Caco-2 (cell line): ENCODE results near the gene PIGL. TPM values are rescaled to one million over a fixed set of nuclear protein-coding genes. Genes with fewer than 3 reads are reported as not detected.

Experiments used
- BruUV-seq: library from RNA; stranded (reverse); fragments of 400-500 nt; replicated peaks from 2 replicates; lab custom pipeline; 2021; lab: Mats Ljungman, UMichigan
- CTCF ChIA-PET: fragments of 300-600 bp; sonication (Branson Sonifier 250); formaldehyde crosslinking; loops from one replicate; lab custom pipeline; 2022; ENCODE audit warnings: antibody characterized with exemption; lab: Charles Lee
- POLR2A ChIA-PET: fragments of 300-600 bp; sonication (Branson Sonifier 250); formaldehyde crosslinking; loops from one replicate; lab custom pipeline; 2022; ENCODE audit warnings: antibody characterized with exemption; lab: Charles Lee
- DNase-seq, 2 experiments: peaks; one replicate each; pipeline versions ENCODE4 v3.0.0 to v3.0.0-alpha.2; 2020 to 2022
- H3K27me3 ChIP-seq: replicated peaks from 2 replicates; pipeline ENCODE4 v1.6.0; 2011; ENCODE audit warnings: low read length; ENCODE audit not compliant: control insufficient read depth, insufficient read depth
- H3K36me3 ChIP-seq: 2 replicates; pipeline ENCODE4 v1.5.1; 2011; ENCODE audit warnings: low read length; ENCODE audit not compliant: control insufficient read depth, insufficient read depth
- H3K4me1 ChIP-seq: fragments of 250-450 bp; sonication (Bioruptor Pico); 2 replicates; pipeline ENCODE4 v1.5.1; 2020; ENCODE audit warnings: mild to moderate bottlenecking
- H3K4me3 ChIP-seq: 2 replicates; pipeline ENCODE4 v1.5.1; 2011; ENCODE audit warnings: low read depth, mild to moderate bottlenecking, control low read depth, low read length
- H3K9me3 ChIP-seq: fragments of 250-450 bp; sonication (Bioruptor Pico); 2 replicates; pipeline ENCODE4 v1.5.1; 2020; ENCODE audit warnings: mild to moderate bottlenecking, moderate library complexity
- H3K27ac Mint-ChIP-seq: one replicate; pipeline ENCODE4 v1.8.0; 2022; ENCODE audit warnings: mixed read lengths; ENCODE audit not compliant: unreplicated experiment
- H3K27me3 Mint-ChIP-seq: one replicate; pipeline ENCODE4 v1.8.0; 2022; ENCODE audit warnings: mixed read lengths; ENCODE audit not compliant: insufficient read depth, unreplicated experiment
- H3K36me3 Mint-ChIP-seq: one replicate; pipeline ENCODE4 v1.8.0; 2022; ENCODE audit warnings: mild to moderate bottlenecking, mixed read lengths; ENCODE audit not compliant: insufficient read depth, unreplicated experiment
- H3K4me1 Mint-ChIP-seq: one replicate; pipeline ENCODE4 v1.8.0; 2022; ENCODE audit warnings: low read depth, mixed read lengths; ENCODE audit not compliant: unreplicated experiment
- H3K4me3 Mint-ChIP-seq: one replicate; pipeline ENCODE4 v1.8.0; 2022; ENCODE audit warnings: mild to moderate bottlenecking, moderate library complexity, mixed read lengths; ENCODE audit not compliant: unreplicated experiment
- H3K9me3 Mint-ChIP-seq: one replicate; pipeline ENCODE4 v1.8.0; 2022; ENCODE audit warnings: mixed read lengths; ENCODE audit not compliant: unreplicated experiment
- intact Hi-C: fragments of 100-400 bp; cut with micrococcal nuclease; formaldehyde crosslinking; loops from one replicate; pipeline ENCODE4 v1.10.0; 2022; ENCODE audit not compliant: unreplicated experiment
- total RNA-seq: library from RNA; stranded (reverse); gene quantifications from 2 replicates; pipeline ENCODE4 v1.2.3, GENCODE V29; 2022
- TF ChIP-seq, protein P1 (sequence below), 2 experiments: fragments of 200-600 bp in 1 of 2; IDR thresholded peaks; 1 replicate in 1 of 2; 2 replicates in 1 of 2; pipeline versions ENCODE4 v1.5.1 to v1.8.0; 2011 to 2022; ENCODE audit warnings: antibody characterized with exemption in 1 of 2, control low read depth in 1 of 2, inconsistent platforms in 1 of 2, low read depth in 1 of 2, low read length in 1 of 2, mild to moderate bottlenecking in 1 of 2, moderate library complexity in 1 of 2; ENCODE audit not compliant: insufficient read depth in 1 of 2, severe bottlenecking in 1 of 2, unreplicated experiment in 1 of 2

The PIGL gene
- total RNA-seq, 1 experiment from 2014 or later, result 21.1 TPM

DNA sequence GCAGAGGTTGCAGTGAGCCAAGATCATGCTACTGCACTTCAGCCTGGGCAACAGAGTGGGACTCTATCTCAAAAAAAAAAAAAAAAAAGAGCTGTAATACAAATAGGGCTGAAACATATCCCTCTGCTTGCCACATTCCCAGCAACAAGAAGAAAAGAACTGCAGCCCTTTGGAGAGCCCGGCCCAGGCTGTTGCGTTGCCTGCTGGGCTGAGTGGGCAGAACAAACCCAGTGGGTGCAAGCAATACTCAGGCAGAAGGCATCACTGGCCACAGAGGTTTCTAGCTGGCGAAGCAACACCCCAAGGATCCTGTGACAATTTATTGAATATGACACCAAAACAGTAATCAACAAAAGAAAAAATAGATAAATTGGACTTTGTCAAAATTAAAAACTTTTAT, 44.0 kb downstream of the PIGL start:
- Mint-ChIP-seq H3K4me1 (no peaks in the 10 kb centered on the region), H3K9me3 (no peaks in the 10 kb centered on the region), H3K27ac (no peak overlapping the region), H3K4me3 (no peak overlapping the region), H3K27me3 (no peaks in the 10 kb centered on the region), H3K36me3 (peaks cover 5% of the 10 kb centered on the region)
- H3K27me3 ChIP-seq, result no peaks in the 10 kb centered on the region
- intact Hi-C loops, result no loop called here
- no peak overlapping the region for H3K4me3 ChIP-seq
- no peak for DNase-seq
- no peaks in the 10 kb centered on the region for H3K36me3 ChIP-seq
- CTCF ChIA-PET, result no interaction called here
- TF ChIP-seq, protein P1, sequence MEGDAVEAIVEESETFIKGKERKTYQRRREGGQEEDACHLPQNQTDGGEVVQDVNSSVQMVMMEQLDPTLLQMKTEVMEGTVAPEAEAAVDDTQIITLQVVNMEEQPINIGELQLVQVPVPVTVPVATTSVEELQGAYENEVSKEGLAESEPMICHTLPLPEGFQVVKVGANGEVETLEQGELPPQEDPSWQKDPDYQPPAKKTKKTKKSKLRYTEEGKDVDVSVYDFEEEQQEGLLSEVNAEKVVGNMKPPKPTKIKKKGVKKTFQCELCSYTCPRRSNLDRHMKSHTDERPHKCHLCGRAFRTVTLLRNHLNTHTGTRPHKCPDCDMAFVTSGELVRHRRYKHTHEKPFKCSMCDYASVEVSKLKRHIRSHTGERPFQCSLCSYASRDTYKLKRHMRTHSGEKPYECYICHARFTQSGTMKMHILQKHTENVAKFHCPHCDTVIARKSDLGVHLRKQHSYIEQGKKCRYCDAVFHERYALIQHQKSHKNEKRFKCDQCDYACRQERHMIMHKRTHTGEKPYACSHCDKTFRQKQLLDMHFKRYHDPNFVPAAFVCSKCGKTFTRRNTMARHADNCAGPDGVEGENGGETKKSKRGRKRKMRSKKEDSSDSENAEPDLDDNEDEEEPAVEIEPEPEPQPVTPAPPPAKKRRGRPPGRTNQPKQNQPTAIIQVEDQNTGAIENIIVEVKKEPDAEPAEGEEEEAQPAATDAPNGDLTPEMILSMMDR (IDR thresholded peaks at IDR 0.05; ENCODE audit: insufficient read depth in 1 of 2, low read depth in 1 of 2, low read length in 1 of 2, severe bottlenecking in 1 of 2, unreplicated experiment in 1 of 2), result no peak
- no peaks in the 10 kb centered on the region for H3K4me1 ChIP-seq
- POLR2A ChIA-PET, result no interaction called here
- no TSS peak for BruUV-seq
- no peaks in the 10 kb centered on the region for H3K9me3 ChIP-seq

DNA sequence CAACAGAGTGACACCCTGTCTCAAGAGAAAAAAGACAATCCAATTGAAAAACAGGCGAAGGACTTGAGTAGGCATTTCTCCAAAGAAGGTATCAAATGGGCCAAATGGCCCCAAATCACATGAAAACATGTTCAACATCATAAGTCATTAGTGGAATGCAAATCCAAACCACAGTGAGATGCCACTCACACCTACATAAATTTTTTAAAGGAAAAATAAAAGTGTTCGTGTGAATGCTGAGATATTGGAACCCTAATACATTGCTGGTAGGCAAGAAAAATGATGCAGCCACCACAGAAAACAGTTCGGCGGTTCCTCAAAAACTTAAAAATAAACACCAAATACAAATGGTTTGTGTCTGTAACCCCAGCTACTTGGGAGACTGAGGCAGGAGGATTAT, 45.2 kb downstream of the PIGL start:
- intact Hi-C loops, result no loop called here
- H3K27me3 Mint-ChIP-seq, result no peaks in the 10 kb centered on the region
- POLR2A ChIA-PET, result no interaction called here

DNA sequence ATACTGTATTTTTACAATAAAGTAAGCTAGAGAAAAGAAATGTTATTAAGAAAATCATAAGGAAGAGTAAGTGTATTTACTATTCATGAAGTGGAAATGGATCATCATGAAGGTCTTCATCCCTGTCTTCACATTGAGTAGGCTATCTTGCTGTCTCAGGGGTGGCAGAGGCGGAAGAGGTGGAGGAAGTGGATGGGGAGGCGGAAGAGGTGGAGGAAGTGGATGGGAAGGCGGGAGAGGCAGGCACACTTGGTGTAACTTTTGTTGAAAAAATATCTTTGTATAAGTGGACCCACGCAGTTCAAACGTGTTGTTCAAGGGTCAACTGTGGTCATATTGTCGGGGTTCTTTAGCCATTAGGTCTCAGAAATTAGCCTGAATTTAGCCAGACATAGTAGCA, 50.2 kb downstream of the PIGL start:
- peaks cover 6% of the 10 kb centered on the region for H3K36me3 Mint-ChIP-seq
- ChIA-PET POLR2A (no interaction called here), CTCF (no interaction called here)
- Histone ChIP-seq H3K4me1 (no peaks in the 10 kb centered on the region), H3K36me3 (no peaks in the 10 kb centered on the region), H3K4me3 (no peak overlapping the region), H3K9me3 (no peaks in the 10 kb centered on the region), H3K27me3 (no peaks in the 10 kb centered on the region)
- H3K4me3 Mint-ChIP-seq, result no peak overlapping the region
- TF ChIP-seq, protein P1 (IDR thresholded peaks at IDR 0.05; ENCODE audit: insufficient read depth in 1 of 2, low read depth in 1 of 2, low read length in 1 of 2, severe bottlenecking in 1 of 2, unreplicated experiment in 1 of 2), result no peak
- no peaks in the 10 kb centered on the region for H3K27me3 Mint-ChIP-seq
- BruUV-seq, result no TSS peak
- H3K4me1 Mint-ChIP-seq, result no peaks in the 10 kb centered on the region
- H3K9me3 Mint-ChIP-seq, result no peaks in the 10 kb centered on the region
- intact Hi-C loops, result no loop called here
- no peak for DNase-seq
- peak overlapping the region; percentile 7 for H3K27ac Mint-ChIP-seq

More for the DNA sequence above, 45.2 kb downstream of the PIGL start:
- no TSS peak for BruUV-seq
- no peaks in the 10 kb centered on the region for H3K9me3 Mint-ChIP-seq
- H3K4me1 Mint-ChIP-seq, result no peaks in the 10 kb centered on the region
- no peak overlapping the region for H3K4me3 Mint-ChIP-seq
- Histone ChIP-seq H3K4me1 (no peaks in the 10 kb centered on the region), H3K9me3 (no peaks in the 10 kb centered on the region), H3K27me3 (no peaks in the 10 kb centered on the region), H3K36me3 (no peaks in the 10 kb centered on the region), H3K4me3 (no peak overlapping the region)
- peaks cover 9% of the 10 kb centered on the region for H3K36me3 Mint-ChIP-seq
- H3K27ac Mint-ChIP-seq, result no peak overlapping the region
- DNase-seq, result no peak
- CTCF ChIA-PET, result no interaction called here
- TF ChIP-seq, protein P1 (IDR thresholded peaks at IDR 0.05; ENCODE audit: insufficient read depth in 1 of 2, low read depth in 1 of 2, low read length in 1 of 2, severe bottlenecking in 1 of 2, unreplicated experiment in 1 of 2), result no peak
